Lung (tissue), 12 donors: ENCODE results near the gene SAP30BP. TPM values are rescaled to one million over a fixed set of nuclear protein-coding genes. Genes with fewer than 3 reads are reported as not detected.

Source experiments
- ATAC-seq: fragments of 200-7000 bp; cut with Tn5 transposase; one replicate; pipeline ENCODE4 v1.9.1; 2020; ENCODE audit warnings: moderate number of reproducible peaks; ENCODE audit not compliant: insufficient read depth, low FRiP score
- DNase-seq, 3 donors: peaks; one replicate each; pipeline ENCODE4 v3.0.0-alpha.2; 2013 to 2017
- H3K27ac ChIP-seq, 2 donors: one replicate each; pipeline ENCODE4 v1.5.1; 2013; ENCODE audit warnings: mild to moderate bottlenecking in 2 of 2, moderate library complexity in 2 of 2, control low read depth in 1 of 2, inconsistent platforms in 1 of 2, low read depth in 1 of 2, low read length in 1 of 2
- H3K27me3 ChIP-seq, 3 donors: one replicate each; pipeline ENCODE4 v1.5.1; 2013; ENCODE audit warnings: low read length in 2 of 3; ENCODE audit not compliant: control insufficient read depth in 3 of 3, insufficient read depth in 3 of 3
- H3K36me3 ChIP-seq, 4 donors: one replicate each; pipeline ENCODE4 v1.5.1; 2013; ENCODE audit warnings: low read length in 4 of 4, mild to moderate bottlenecking in 1 of 4, moderate library complexity in 1 of 4; ENCODE audit not compliant: control insufficient read depth in 4 of 4, insufficient read depth in 4 of 4
- H3K4me1 ChIP-seq, 5 donors: one replicate each; pipeline ENCODE4 v1.5.1; 2013; ENCODE audit warnings: low read length in 5 of 5, mild to moderate bottlenecking in 2 of 5, moderate library complexity in 1 of 5; ENCODE audit not compliant: control insufficient read depth in 5 of 5, insufficient read depth in 5 of 5
- H3K4me3 ChIP-seq: one replicate; pipeline ENCODE4 v1.5.1; 2013; ENCODE audit warnings: mild to moderate bottlenecking, control low read depth, moderate library complexity
- H3K9ac ChIP-seq, 2 donors: one replicate each; pipeline ENCODE4 v1.5.1; 2013; ENCODE audit warnings: low read length in 2 of 2, control low read depth in 1 of 2; ENCODE audit not compliant: insufficient read depth in 1 of 2
- H3K9me3 ChIP-seq, 4 donors: one replicate each; pipeline ENCODE4 v1.5.1; 2013; ENCODE audit warnings: low read length in 3 of 4, mild to moderate bottlenecking in 1 of 4, moderate library complexity in 1 of 4; ENCODE audit not compliant: control insufficient read depth in 4 of 4, insufficient read depth in 3 of 4
- WGBS, 2 donors: extraction: QIAGEN DNeasy Blood & Tissue Kit; methylation state at CpG; one replicate each; pipeline ENCODE4 v1.1.7; 2013; 5-methylcytosine and 5-hydroxymethylcytosine counted together
- polyA plus RNA-seq, 2 donors: library from polyadenylated mRNA; stranded (reverse); fragments of 200-250 nt; gene quantifications; one replicate each; pipeline ENCODE4 v1.2.1, GENCODE V29; 2013
- total RNA-seq, 2 donors: library from RNA; depleted of rRNA in 1 of 2; stranded (reverse); fragments of >200 nt in 1 of 2; gene quantifications; one replicate each; pipeline ENCODE4 v1.2.1, GENCODE V29; 2014 to 2021
- TF ChIP-seq, protein P1 (sequence below): IDR thresholded peaks from 2 replicates; pipeline ENCODE4 v1.5.1; 2012; ENCODE audit warnings: mild to moderate bottlenecking; ENCODE audit errors: control extremely low read depth, extremely low read depth
- donor health status: control.
- donor health status: control.
- donor health status: Bipolar disorder and iron deficiency.
- donor health status: healthy.
- donor health status: DM: yes; HTN: yes; CAD: no.

SAP30BP gene
- total and polyA plus RNA-seq, 4 donors: 46.5 to 82.9 (median 77.3) TPM

DNA sequence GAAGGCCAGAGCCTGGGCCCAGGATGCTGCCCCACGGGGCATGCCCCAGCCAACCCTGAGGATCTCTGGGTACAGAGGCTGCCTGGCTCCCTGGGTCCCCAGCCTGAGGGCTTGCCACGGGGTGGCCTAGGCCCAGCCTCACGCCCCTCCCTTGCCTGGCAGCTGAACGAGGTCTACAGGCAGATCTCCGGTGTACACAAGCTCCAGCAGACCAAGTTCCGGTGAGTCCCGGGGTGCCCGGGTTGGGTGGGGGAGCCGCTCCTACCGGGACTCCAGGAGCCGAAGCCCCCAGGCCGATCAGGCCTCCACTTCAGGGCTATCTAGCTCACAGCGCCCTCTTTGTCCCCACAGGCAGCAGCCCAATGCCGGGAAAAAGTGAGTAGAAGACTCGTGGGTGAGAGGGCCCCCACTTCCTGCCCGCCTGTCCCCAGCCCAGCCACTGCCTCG, 73.5 kb downstream of the SAP30BP start:
- H3K27ac ChIP-seq: no peak overlapping the region
- ATAC-seq: no peak
- H3K9ac ChIP-seq: no peak overlapping the region
- H3K36me3 ChIP-seq: peaks cover 0 to 19% (median 0%) of the 10 kb centered on the region in 4 donors
- DNase-seq: no peak
- TF ChIP-seq, protein P1, sequence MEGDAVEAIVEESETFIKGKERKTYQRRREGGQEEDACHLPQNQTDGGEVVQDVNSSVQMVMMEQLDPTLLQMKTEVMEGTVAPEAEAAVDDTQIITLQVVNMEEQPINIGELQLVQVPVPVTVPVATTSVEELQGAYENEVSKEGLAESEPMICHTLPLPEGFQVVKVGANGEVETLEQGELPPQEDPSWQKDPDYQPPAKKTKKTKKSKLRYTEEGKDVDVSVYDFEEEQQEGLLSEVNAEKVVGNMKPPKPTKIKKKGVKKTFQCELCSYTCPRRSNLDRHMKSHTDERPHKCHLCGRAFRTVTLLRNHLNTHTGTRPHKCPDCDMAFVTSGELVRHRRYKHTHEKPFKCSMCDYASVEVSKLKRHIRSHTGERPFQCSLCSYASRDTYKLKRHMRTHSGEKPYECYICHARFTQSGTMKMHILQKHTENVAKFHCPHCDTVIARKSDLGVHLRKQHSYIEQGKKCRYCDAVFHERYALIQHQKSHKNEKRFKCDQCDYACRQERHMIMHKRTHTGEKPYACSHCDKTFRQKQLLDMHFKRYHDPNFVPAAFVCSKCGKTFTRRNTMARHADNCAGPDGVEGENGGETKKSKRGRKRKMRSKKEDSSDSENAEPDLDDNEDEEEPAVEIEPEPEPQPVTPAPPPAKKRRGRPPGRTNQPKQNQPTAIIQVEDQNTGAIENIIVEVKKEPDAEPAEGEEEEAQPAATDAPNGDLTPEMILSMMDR: no peak
- H3K27me3 ChIP-seq: no peaks in the 10 kb centered on the region
- no peak overlapping the region for H3K4me3 ChIP-seq
- no peaks in the 10 kb centered on the region for H3K9me3 ChIP-seq
- H3K4me1 ChIP-seq: no peaks in the 10 kb centered on the region
- WGBS, 2 donors: 84 to 86% methylated on average over 17 of the region's 17 CpGs

- Histone ChIP-seq H3K27ac (no peak overlapping the region), H3K9ac (no peak overlapping the region), H3K4me3 (no peak overlapping the region), H3K9me3 (no peaks in the 10 kb centered on the region), H3K27me3 (no peaks in the 10 kb centered on the region), H3K4me1 (no peaks in the 10 kb centered on the region), H3K36me3 (peaks cover 0 to 13% (median 0%) of the 10 kb centered on the region in 4 donors)
- WGBS, 2 donors: 91 to 92% methylated on average over 25 of the region's 25 CpGs
- TF ChIP-seq, protein P1: no peak
- DNase-seq (no peak), ATAC-seq (no peak)
Observed at GRCh38 chr17:75742337-75742736, 75.2 kb downstream of the SAP30BP start.

GRCh38 chr17:75743625-75744206, 76.6 kb downstream of the SAP30BP start:
- no peaks in the 10 kb centered on the region for H3K9me3 ChIP-seq
- H3K27ac ChIP-seq: no peak overlapping the region
- ATAC-seq (no peak), DNase-seq (no peak)
- TF ChIP-seq, protein P1: no peak
- H3K4me3 ChIP-seq: no peak overlapping the region
- H3K9ac ChIP-seq: no peak overlapping the region
- WGBS, 2 donors: 92 to 96% methylated on average over 24 to 25 of the region's 25 CpGs
- no peaks in the 10 kb centered on the region for H3K4me1 ChIP-seq
- peaks cover 0 to 13% (median 0%) of the 10 kb centered on the region in 4 donors for H3K36me3 ChIP-seq
- no peaks in the 10 kb centered on the region for H3K27me3 ChIP-seq

- TF ChIP-seq, protein P1: no peak
- Histone ChIP-seq H3K4me1 (peaks cover 0 to 10% (median 0%) of the 10 kb centered on the region in 5 donors), H3K36me3 (no peaks in the 10 kb centered on the region), H3K9me3 (no peaks in the 10 kb centered on the region), H3K4me3 (no peak overlapping the region), H3K27ac (no peak overlapping the region), H3K9ac (no peak overlapping the region), H3K27me3 (no peaks in the 10 kb centered on the region)
- DNase-seq (no peak), ATAC-seq (no peak)
- 85 to 91% methylated on average over 9 of the region's 9 CpGs for WGBS, 2 donors
Observed at GRCh38 chr17:75748706-75749105, 81.6 kb downstream of the SAP30BP start.
